ENCODE results near the gene GPI.
"Not testable (repeated sequence)": the region's sequence is repeated elsewhere in the genome, so short reads cannot be mapped to it uniquely, and the experiment has no call there.

The GPI gene

DNA sequence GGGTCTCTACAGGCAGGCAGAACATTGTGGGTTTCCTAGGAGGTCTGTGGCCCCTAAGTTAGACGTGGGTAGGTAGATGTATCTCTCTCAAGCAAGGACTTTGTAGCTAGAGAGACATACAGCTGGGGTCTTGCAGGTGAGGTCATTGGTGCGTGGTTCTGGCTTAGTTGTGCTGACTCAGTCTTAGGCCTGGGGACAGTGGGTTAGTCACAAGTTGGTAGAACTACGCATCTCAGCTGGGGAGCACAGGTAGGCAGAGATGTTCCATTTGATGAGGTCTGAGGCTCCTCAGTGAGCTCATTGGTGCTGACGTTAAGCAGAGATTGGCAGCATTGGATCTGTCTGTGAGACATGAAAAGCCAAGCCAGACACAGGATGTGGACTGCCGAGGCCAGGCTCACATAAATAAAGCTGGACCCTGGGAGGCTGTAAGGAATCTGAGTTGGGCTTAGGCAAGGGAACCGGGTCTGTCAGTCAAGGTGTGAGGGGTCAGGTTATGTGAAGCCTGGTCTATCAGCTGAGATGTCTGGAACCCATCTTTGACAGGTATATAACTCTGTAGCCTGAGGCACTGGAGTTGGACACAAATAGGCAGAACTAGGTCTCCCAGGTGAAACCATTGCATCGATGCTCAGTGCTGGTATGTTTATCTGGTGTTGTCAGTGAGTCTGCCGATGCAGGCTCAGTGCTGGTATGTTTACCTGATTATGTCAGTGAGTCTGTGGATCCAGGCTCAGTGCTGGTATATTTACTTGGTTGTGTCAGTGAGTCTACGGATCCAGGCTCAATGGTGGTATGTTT is 21.8 kb downstream of the GPI start:
- TF ChIP-seq OSR1 (CRISPR knock-in tag; IDR thresholded peaks at IDR 0.05) (no peak), BACH2 (CRISPR knock-in tag; IDR thresholded peaks at IDR 0.05; ENCODE audit: borderline replicate concordance) (no peak), ZFP30 (CRISPR knock-in tag; IDR thresholded peaks at IDR 0.05) (no peak), PPARA (CRISPR knock-in tag; IDR thresholded peaks at IDR 0.05; ENCODE audit: borderline replicate concordance) (no peak), ZNF70 (CRISPR knock-in tag; IDR thresholded peaks at IDR 0.05) (no peak), ZNF565 (CRISPR knock-in tag; conservative IDR thresholded peaks at IDR 0.05; ENCODE audit: low read depth) (no peak), ISL1 (CRISPR knock-in tag; IDR thresholded peaks at IDR 0.05) (no peak), ZFP3 (CRISPR knock-in tag; IDR thresholded peaks at IDR 0.05) (no peak), ARNTL (CRISPR knock-in tag; IDR thresholded peaks at IDR 0.05; ENCODE audit: borderline replicate concordance, low read depth) (no peak), TCF4 (CRISPR knock-in tag; IDR thresholded peaks at IDR 0.05; ENCODE audit: borderline replicate concordance) (no peak), RARB (CRISPR knock-in tag; IDR thresholded peaks at IDR 0.05) (no peak), ESRRG (CRISPR knock-in tag; IDR thresholded peaks at IDR 0.05) (no peak), ZNF8 (CRISPR knock-in tag; IDR thresholded peaks at IDR 0.05) (no peak), TOX (CRISPR knock-in tag; IDR thresholded peaks at IDR 0.05; ENCODE audit: borderline replicate concordance) (no peak), ZC3H10 (CRISPR knock-in tag; IDR thresholded peaks at IDR 0.05) (no peak)
- TF ChIP-seq, protein P1, sequence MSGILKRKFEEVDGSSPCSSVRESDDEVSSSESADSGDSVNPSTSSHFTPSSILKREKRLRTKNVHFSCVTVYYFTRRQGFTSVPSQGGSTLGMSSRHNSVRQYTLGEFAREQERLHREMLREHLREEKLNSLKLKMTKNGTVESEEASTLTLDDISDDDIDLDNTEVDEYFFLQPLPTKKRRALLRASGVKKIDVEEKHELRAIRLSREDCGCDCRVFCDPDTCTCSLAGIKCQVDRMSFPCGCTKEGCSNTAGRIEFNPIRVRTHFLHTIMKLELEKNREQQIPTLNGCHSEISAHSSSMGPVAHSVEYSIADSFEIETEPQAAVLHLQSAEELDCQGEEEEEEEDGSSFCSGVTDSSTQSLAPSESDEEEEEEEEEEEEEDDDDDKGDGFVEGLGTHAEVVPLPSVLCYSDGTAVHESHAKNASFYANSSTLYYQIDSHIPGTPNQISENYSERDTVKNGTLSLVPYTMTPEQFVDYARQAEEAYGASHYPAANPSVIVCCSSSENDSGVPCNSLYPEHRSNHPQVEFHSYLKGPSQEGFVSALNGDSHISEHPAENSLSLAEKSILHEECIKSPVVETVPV (CRISPR knock-in tag; IDR thresholded peaks at IDR 0.05) = no peak
- TF ChIP-seq, protein P2, sequence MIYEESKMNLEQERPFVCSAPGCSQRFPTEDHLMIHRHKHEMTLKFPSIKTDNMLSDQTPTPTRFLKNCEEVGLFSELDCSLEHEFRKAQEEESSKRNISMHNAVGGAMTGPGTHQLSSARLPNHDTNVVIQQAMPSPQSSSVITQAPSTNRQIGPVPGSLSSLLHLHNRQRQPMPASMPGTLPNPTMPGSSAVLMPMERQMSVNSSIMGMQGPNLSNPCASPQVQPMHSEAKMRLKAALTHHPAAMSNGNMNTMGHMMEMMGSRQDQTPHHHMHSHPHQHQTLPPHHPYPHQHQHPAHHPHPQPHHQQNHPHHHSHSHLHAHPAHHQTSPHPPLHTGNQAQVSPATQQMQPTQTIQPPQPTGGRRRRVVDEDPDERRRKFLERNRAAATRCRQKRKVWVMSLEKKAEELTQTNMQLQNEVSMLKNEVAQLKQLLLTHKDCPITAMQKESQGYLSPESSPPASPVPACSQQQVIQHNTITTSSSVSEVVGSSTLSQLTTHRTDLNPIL (CRISPR knock-in tag; IDR thresholded peaks at IDR 0.05; ENCODE audit: low read depth) = no peak
- TF ChIP-seq, protein P3, sequence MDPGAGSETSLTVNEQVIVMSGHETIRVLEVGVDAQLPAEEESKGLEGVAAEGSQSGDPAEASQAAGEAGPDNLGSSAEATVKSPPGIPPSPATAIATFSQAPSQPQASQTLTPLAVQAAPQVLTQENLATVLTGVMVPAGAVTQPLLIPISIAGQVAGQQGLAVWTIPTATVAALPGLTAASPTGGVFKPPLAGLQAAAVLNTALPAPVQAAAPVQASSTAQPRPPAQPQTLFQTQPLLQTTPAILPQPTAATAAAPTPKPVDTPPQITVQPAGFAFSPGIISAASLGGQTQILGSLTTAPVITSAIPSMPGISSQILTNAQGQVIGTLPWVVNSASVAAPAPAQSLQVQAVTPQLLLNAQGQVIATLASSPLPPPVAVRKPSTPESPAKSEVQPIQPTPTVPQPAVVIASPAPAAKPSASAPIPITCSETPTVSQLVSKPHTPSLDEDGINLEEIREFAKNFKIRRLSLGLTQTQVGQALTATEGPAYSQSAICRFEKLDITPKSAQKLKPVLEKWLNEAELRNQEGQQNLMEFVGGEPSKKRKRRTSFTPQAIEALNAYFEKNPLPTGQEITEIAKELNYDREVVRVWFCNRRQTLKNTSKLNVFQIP (CRISPR knock-in tag; IDR thresholded peaks at IDR 0.05; ENCODE audit: borderline replicate concordance, low read depth) = no peak
- no peak for ATAC-seq

DNA sequence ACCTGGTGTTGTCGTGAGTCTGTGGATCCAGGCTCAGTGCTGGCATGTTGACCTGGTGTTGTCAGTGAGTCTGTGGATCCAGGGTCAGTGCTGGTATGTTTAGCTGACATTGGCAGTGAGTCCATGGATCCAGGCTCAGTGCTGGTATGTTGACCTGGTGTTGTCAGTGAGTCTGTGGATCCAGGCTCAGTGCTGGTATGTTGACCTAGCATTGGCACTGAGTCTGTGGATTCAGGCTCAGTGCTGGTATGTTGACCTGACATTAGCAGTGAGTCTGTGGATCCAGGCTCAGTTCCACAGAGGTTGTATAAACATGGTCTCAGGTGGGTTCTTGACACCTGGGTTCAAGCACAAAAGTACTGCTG is 22.4 kb downstream of the GPI start:
- ATAC-seq = no peak

DNA sequence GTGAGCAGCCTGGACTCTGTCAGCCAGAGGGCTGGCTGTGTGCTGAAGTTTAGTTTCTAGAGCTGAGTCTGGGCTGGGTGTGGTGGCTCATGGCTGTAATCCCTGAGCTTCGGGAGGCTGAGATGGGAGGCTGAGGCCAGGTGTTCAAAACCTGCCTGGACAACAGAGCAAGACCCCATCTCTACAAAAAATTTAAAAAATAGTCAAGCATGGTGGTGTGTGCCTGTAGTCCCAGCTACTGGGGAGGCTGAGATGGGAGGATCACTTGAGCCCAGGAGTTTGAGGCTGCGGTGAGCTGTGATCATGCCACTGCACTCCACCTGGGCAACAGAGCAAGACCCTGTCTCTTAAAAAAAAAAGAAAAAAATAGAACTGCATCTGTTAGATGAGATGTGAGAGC is 23.7 kb downstream of the GPI start:
- ATAC-seq = not testable (repeated sequence)

More for the DNA sequence above, 22.4 kb downstream of the GPI start:
- TF ChIP-seq SNAI2 (CRISPR knock-in tag; IDR thresholded peaks at IDR 0.05) (no peak), ZC3H10 (CRISPR knock-in tag; IDR thresholded peaks at IDR 0.05) (no peak), CSDC2 (CRISPR knock-in tag; IDR thresholded peaks at IDR 0.05) (no peak), ZFP30 (CRISPR knock-in tag; IDR thresholded peaks at IDR 0.05) (no peak)

DNA sequence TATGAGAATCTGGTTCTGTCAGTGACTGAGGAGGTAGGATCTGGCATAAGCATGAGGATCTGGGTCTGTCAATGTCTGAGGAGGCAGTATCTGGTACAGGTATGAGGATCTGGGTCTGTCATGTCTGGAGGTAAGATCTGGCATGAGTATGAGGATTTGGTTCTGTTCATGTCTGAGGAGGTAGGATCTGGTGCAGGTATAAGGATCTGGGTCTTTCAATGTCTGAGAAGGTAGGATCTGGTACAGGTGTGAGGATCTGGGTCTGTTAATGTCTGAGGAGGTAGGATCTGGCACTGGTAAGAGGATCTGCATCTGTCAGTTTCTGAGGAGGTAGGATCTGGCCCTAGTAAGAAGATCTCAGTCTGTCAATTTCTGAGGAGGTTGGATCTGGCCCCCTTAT is 26.8 kb downstream of the GPI start:
- TF ChIP-seq, protein P1 (CRISPR knock-in tag; IDR thresholded peaks at IDR 0.05) = no peak
- TF ChIP-seq OSR1 (CRISPR knock-in tag; IDR thresholded peaks at IDR 0.05) = no peak
- TF ChIP-seq SNAI2 (CRISPR knock-in tag; IDR thresholded peaks at IDR 0.05) = no peak
- no peak for TF ChIP-seq ISL1 (CRISPR knock-in tag; IDR thresholded peaks at IDR 0.05)
- no peak for TF ChIP-seq ZNF565 (CRISPR knock-in tag; conservative IDR thresholded peaks at IDR 0.05; ENCODE audit: low read depth)
- TF ChIP-seq RARB (CRISPR knock-in tag; IDR thresholded peaks at IDR 0.05) = no peak
- TF ChIP-seq ZFP30 (CRISPR knock-in tag; IDR thresholded peaks at IDR 0.05) = no peak
- no peak for TF ChIP-seq ESRRG (CRISPR knock-in tag; IDR thresholded peaks at IDR 0.05)
- no peak for ATAC-seq

DNA sequence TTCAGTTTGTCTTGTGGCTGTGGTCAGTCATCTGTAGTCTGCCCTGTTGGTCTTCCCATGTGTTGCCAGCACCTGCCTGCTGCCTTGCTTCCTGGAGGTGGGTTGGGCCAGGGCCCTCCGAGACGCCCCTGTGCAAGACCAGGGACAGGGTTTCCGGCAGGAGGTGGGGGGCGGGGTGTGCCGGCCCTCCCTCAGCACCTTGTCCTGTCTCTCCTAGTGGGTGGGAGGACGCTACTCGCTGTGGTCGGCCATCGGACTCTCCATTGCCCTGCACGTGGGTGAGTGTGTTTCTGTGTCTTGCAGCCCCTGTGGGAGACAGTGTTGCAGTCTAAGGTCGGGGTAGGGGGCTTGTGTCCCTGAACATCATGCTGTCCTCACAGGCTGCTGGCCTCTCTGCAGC is 28.0 kb downstream of the GPI start:
- ATAC-seq = no peak
- TF ChIP-seq RARB (CRISPR knock-in tag; IDR thresholded peaks at IDR 0.05) (no peak), BACH2 (CRISPR knock-in tag; IDR thresholded peaks at IDR 0.05; ENCODE audit: borderline replicate concordance) (no peak), CSDC2 (CRISPR knock-in tag; IDR thresholded peaks at IDR 0.05) (no peak), TCF4 (CRISPR knock-in tag; IDR thresholded peaks at IDR 0.05; ENCODE audit: borderline replicate concordance) (no peak), PPARA (CRISPR knock-in tag; IDR thresholded peaks at IDR 0.05; ENCODE audit: borderline replicate concordance) (no peak), GLIS3 (CRISPR knock-in tag; IDR thresholded peaks at IDR 0.05) (no peak)
- TF ChIP-seq, protein P4, sequence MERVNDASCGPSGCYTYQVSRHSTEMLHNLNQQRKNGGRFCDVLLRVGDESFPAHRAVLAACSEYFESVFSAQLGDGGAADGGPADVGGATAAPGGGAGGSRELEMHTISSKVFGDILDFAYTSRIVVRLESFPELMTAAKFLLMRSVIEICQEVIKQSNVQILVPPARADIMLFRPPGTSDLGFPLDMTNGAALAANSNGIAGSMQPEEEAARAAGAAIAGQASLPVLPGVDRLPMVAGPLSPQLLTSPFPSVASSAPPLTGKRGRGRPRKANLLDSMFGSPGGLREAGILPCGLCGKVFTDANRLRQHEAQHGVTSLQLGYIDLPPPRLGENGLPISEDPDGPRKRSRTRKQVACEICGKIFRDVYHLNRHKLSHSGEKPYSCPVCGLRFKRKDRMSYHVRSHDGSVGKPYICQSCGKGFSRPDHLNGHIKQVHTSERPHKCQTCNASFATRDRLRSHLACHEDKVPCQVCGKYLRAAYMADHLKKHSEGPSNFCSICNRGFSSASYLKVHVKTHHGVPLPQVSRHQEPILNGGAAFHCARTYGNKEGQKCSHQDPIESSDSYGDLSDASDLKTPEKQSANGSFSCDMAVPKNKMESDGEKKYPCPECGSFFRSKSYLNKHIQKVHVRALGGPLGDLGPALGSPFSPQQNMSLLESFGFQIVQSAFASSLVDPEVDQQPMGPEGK (CRISPR knock-in tag; IDR thresholded peaks at IDR 0.05; ENCODE audit: borderline replicate concordance) = no peak
- TF ChIP-seq, protein P3 (CRISPR knock-in tag; IDR thresholded peaks at IDR 0.05; ENCODE audit: borderline replicate concordance, low read depth) = no peak

Measured in SK-N-SH treated with all-trans-retinoic acid at 6 μM for 48 hours (cell line).